Measurements from ENCODE around the gene KLHL10. TPM values are rescaled to one million over a fixed set of nuclear protein-coding genes. Genes with fewer than 3 reads are reported as not detected.

The KLHL10 gene
- total RNA-seq, 4 donors from 2014 or later, result 0.62 to 2.7 (median 1.4) TPM

DNA sequence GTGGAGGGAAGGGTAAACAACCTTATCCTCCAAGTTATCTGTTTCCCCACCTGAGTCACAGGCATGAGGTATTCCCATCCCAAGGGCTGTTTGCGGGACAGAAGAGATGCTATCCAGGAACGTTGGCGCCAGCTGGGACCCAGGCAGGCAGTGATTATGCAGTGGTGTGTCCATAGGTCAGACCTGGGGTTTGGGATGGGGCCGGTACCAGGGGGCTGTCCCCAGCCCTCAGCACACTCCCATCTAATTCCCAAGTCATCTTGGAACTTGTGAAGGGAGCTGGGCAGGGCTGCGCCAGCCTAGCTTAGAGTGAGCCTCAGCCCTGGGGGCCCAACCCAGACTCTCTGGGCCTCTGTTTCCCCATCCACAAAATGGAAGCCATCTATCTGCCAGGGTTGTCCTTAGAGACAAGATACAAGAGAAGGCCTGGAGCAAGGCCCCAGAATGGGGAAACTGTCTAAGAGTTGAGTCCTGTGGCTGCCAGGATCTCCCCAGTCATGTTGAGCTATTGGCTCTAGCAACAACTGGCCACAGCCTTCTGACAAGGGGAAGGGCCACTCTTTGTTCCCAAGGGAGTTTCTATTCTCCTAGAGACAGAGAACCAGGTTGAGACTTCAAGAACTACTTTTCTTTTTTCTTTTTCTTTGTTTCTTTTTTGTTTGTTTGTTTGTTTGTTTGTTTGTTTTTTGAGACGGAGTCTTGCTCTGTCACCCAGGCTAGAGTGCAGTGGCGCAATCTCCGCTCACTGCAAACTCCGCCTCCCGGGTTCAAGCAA lies 41.3 kb upstream of the KLHL10 start:
- no peak for ATAC-seq
- H3K27ac ChIP-seq, result no peak overlapping the region
- TF ChIP-seq, protein P1, sequence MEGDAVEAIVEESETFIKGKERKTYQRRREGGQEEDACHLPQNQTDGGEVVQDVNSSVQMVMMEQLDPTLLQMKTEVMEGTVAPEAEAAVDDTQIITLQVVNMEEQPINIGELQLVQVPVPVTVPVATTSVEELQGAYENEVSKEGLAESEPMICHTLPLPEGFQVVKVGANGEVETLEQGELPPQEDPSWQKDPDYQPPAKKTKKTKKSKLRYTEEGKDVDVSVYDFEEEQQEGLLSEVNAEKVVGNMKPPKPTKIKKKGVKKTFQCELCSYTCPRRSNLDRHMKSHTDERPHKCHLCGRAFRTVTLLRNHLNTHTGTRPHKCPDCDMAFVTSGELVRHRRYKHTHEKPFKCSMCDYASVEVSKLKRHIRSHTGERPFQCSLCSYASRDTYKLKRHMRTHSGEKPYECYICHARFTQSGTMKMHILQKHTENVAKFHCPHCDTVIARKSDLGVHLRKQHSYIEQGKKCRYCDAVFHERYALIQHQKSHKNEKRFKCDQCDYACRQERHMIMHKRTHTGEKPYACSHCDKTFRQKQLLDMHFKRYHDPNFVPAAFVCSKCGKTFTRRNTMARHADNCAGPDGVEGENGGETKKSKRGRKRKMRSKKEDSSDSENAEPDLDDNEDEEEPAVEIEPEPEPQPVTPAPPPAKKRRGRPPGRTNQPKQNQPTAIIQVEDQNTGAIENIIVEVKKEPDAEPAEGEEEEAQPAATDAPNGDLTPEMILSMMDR (IDR thresholded peaks at IDR 0.05), result no peak
- TF ChIP-seq EP300 (IDR thresholded peaks at IDR 0.05) (no peak), POLR2A (IDR thresholded peaks at IDR 0.05) (no peak)
- WGBS, 2 donors (ENCODE audit: low coverage in 1 of 2), result 80 to 85% methylated on average over 2 to 8 of the region's 10 CpGs
- no peak overlapping the region for H3K4me3 ChIP-seq
- peaks cover 24% of the 10 kb centered on the region for H3K27me3 ChIP-seq
- H3K9me3 ChIP-seq, result no peaks in the 10 kb centered on the region
- H3K4me1 ChIP-seq, result peaks cover 0 to 25% (median 17%) of the 10 kb centered on the region in 3 donors
- no peaks in the 10 kb centered on the region for H3K36me3 ChIP-seq

- WGBS, 2 donors (ENCODE audit: low coverage in 1 of 2), result 61 to 80% methylated on average over 1 to 3 of the region's 3 CpGs
- no peak for TF ChIP-seq EP300 (IDR thresholded peaks at IDR 0.05)
- H3K9me3 ChIP-seq, result no peaks in the 10 kb centered on the region
- H3K36me3 ChIP-seq, result peaks cover 0 to 1% of the 10 kb centered on the region in 2 donors
- peaks cover 0 to 30% (median 19%) of the 10 kb centered on the region in 3 donors for H3K4me1 ChIP-seq
- no peak overlapping the region for H3K4me3 ChIP-seq
- H3K27me3 ChIP-seq, result peaks cover 20% of the 10 kb centered on the region
- no peak for ATAC-seq
- no peak overlapping the region for H3K27ac ChIP-seq
Observed at GRCh38 chr17:41797377-41797776, 40.2 kb upstream of the KLHL10 start.

DNA sequence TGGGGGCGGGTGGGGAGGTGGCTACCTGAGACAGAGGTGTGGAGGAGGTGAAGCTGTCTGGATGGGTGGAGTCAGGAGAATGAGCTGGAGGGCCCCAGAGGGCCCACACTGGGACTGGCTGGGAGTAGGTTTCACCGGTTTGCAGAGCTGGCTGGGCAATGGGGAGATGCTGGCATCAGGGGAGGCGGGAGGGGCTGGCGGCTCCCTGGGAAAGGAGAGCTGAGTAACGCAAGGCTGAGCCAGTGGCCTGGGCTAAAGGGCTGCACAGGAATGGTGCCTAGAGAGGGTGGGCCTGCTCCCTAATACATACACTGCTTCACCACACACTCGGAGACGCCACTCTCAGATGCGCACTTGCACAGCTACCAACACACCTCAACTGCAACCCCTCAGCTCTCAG lies 38.3 kb upstream of the KLHL10 start:
- Histone ChIP-seq H3K27me3 (peaks cover 20% of the 10 kb centered on the region), H3K27ac (no peak overlapping the region), H3K4me1 (peaks cover 0 to 15% (median 9%) of the 10 kb centered on the region in 3 donors), H3K9me3 (no peaks in the 10 kb centered on the region), H3K36me3 (peaks cover 0 to 11% of the 10 kb centered on the region in 2 donors), H3K4me3 (no peak overlapping the region)
- ATAC-seq, result no peak
- TF ChIP-seq POLR2A (IDR thresholded peaks at IDR 0.05), result no peak
- TF ChIP-seq, protein P1 (IDR thresholded peaks at IDR 0.05), result no peak
- no peak for TF ChIP-seq EP300 (IDR thresholded peaks at IDR 0.05)
- 88 to 91% methylated on average over 4 to 7 of the region's 8 CpGs for WGBS, 2 donors (ENCODE audit: low coverage in 1 of 2)

DNA sequence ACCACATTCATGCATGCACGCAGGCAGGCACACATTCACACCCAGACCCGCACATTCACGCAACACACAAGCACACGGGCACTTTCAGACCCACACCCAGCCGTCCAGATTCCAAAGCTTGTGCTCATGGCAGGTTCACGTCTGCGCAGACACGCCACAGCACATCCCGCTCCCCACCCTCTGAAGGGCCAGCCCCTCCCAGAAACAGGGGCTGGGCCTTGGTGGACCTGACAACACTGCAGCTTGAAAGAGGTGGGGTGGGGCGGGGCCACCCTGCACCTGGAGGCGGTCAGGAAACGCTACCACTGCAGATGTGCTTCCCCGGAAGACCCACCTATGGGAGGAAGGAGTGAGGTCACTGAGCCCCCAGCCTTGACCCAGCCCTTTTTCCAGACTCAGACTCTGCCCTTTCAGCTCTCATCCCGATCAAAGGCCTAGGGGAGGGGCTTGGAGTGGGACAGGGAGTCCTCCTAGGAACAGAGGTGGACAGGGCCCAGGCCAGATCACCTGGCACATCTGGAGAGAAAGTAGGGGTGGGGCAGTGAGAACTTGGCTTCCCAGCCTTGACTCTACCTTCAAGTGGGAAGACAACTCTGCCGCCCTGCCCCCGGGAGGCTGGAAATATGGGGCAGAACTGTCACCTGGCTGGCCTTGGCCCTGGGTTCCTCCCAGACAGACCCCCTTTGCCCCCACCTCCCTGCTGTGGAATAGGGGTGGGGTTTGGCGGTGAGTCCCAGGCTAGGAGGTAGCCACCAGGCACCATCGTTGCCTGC lies 36.8 kb upstream of the KLHL10 start:
- Histone ChIP-seq H3K36me3 (peaks cover 0 to 16% of the 10 kb centered on the region in 2 donors), H3K4me1 (peaks cover 0 to 15% (median 9%) of the 10 kb centered on the region in 3 donors), H3K27ac (peak overlapping the region in 1 of 4 donors; percentile 7), H3K27me3 (peaks cover 20% of the 10 kb centered on the region), H3K9me3 (no peaks in the 10 kb centered on the region), H3K4me3 (peak overlapping the region in 1 of 2 donors; percentile 5)
- WGBS, 2 donors (ENCODE audit: low coverage in 1 of 2), result 52 to 80% methylated on average over 1 to 7 of the region's 18 CpGs
- TF ChIP-seq POLR2A (IDR thresholded peaks at IDR 0.05), result no peak
- no peak for TF ChIP-seq POLR2AphosphoS5 (IDR thresholded peaks at IDR 0.05)
- TF ChIP-seq, protein P1 (IDR thresholded peaks at IDR 0.05), result no peak
- peak; percentile 48 for ATAC-seq

- TF ChIP-seq, protein P1 (IDR thresholded peaks at IDR 0.05), result peak in 3 of 4 experiments; percentile 95 to 98 (median 96)
- TF ChIP-seq POLR2A (IDR thresholded peaks at IDR 0.05), result no peak
- H3K27ac ChIP-seq, result peak overlapping the region in 1 of 4 donors; percentile 7
- WGBS, 2 donors (ENCODE audit: low coverage in 1 of 2), result 0 to 20% methylated on average over 1 to 5 of the region's 14 CpGs
Observed at GRCh38 chr17:41801374-41802271, 36.0 kb upstream of the KLHL10 start.

More at GRCh38 chr17:41801374-41802271, 36.0 kb upstream of the KLHL10 start:
- peak; percentile 78 for ATAC-seq
- Histone ChIP-seq H3K9me3 (no peaks in the 10 kb centered on the region), H3K36me3 (peaks cover 0 to 21% of the 10 kb centered on the region in 2 donors), H3K4me1 (peaks cover 0 to 15% (median 9%) of the 10 kb centered on the region in 3 donors), H3K4me3 (peak overlapping the region in 1 of 2 donors; percentile 5), H3K27me3 (peaks cover 20% of the 10 kb centered on the region)
